Right lobe of liver (tissue), 6 donors: ENCODE data around the gene SEMA3E. TPM values are rescaled to one million over a fixed set of nuclear protein-coding genes. Genes with fewer than 3 reads are reported as not detected.

ENCODE experiments used
- ATAC-seq, 4 donors: fragments of 200-7000 bp; cut with Tn5 transposase; one replicate each; pipeline ENCODE4 v1.9.1; 2020; ENCODE audit warnings: mild to moderate bottlenecking in 4 of 4, moderate library complexity in 4 of 4
- DNase-seq, 3 donors: peaks; one replicate each; pipeline ENCODE4 v3.0.0-alpha.2; 2020
- H3K27ac ChIP-seq, 3 donors: fragments of 200-600 bp; one replicate each; pipeline ENCODE4 v1.8.0; 2022
- H3K27me3 ChIP-seq, 2 donors: fragments of 200-600 bp; one replicate each; pipeline ENCODE4 v1.8.0; 2022
- H3K36me3 ChIP-seq, 4 donors: fragments of 200-600 bp; sonication (generic) in 1 of 4; one replicate each; pipeline versions ENCODE4 v1.5.1 to v1.8.0; 2017 to 2022; ENCODE audit warnings: control low read depth in 1 of 4
- H3K4me1 ChIP-seq, 4 donors: fragments of 200-600 bp; sonication (generic) in 1 of 4; one replicate each; pipeline versions ENCODE4 v1.5.1 to v1.8.0; 2017 to 2022; ENCODE audit warnings: control low read depth in 1 of 4
- H3K4me3 ChIP-seq, 3 donors: fragments of 200-600 bp; one replicate each; pipeline ENCODE4 v1.8.0; 2022
- H3K9me3 ChIP-seq, 4 donors: fragments of 200-600 bp; sonication (generic) in 1 of 4; one replicate each; pipeline versions ENCODE4 v1.5.1 to v1.8.0; 2017 to 2022; ENCODE audit warnings: control low read depth in 1 of 4
- CTCF ChIP-seq, 4 donors: fragments of 200-600 bp in 3 of 4; fragments of 450-650 bp in 1 of 4; IDR thresholded peaks; one replicate each; pipeline versions ENCODE4 v1.5.1 to v1.8.0; 2016 to 2022; ENCODE audit warnings: antibody characterized with exemption in 4 of 4, mild to moderate bottlenecking in 2 of 4
- POLR2A ChIP-seq: fragments of 450-650 bp; IDR thresholded peaks from one replicate; pipeline ENCODE4 v1.6.1; 2017; ENCODE audit warnings: antibody characterized with exemption, mild to moderate bottlenecking
- WGBS: methylation state at CpG from one replicate; pipeline ENCODE4 v1.1.6; 2018; ENCODE audit warnings: low coverage, low lambda C conversion rate; ENCODE audit not compliant: insufficient coverage; ENCODE audit errors: missing lambda C conversion rate; 5-methylcytosine and 5-hydroxymethylcytosine counted together
- intact Hi-C, 2 donors: fragments of 100-400 bp; cut with DNase I; formaldehyde crosslinking; loops; one replicate each; pipeline versions ENCODE4 v1.11.2 to v1.14.1; 2022
- total RNA-seq, 6 experiments: library from RNA; depleted of rRNA in 2 of 6; stranded (reverse); fragments of >200 nt in 2 of 6; fragmentation: NEBNext Ultra II Directional in 3 of 6; extraction: Animal tissue kit (Norgen Biotek cat#: 25700) in 3 of 6; gene quantifications; one replicate each; pipeline versions ENCODE4 v1.1.0 to v1.2.4, GENCODE V29; 2016 to 2023
- donor health status: DM: no; HTN: yes; CAD: no.
- donor health status: DM: no; HTN: no; CAD: no.
- donor health status: DM: no; HTN: no; CAD: no.
- donor health status: DM: no; HTN: yes; CAD: no.
- donor health status: DM: no; HTN: yes; CAD: no.

SEMA3E gene
- total RNA-seq, 6 experiments from 2014 or later: 0.06 to 1.0 (median 0.32) TPM

DNA sequence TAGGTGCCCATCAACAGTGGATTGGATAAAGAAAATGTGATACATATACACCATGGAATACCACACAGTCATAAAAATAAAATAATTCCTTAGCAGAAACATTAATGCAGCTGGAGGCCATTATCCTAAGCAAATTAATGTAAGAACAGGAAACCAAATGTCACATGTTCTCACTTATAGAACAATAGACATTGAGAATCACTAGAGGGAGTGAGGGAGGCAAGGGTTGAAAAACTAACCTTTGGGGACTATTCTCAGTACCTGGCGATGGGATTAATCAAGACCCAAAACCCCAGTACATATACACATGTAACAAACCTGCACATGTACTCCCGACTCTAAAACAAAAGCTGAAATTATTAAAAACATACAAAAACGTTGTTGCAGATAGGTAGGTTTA lies 222.6 kb downstream of the SEMA3E start:
- ATAC-seq (no peak), DNase-seq (no peak)
- Histone ChIP-seq H3K4me1 (no peaks in the 10 kb centered on the region), H3K36me3 (no peaks in the 10 kb centered on the region), H3K9me3 (no peaks in the 10 kb centered on the region), H3K27ac (no peak overlapping the region), H3K4me3 (no peak overlapping the region), H3K27me3 (no peaks in the 10 kb centered on the region)
- no peak for TF ChIP-seq CTCF (IDR thresholded peaks at IDR 0.05)
- TF ChIP-seq POLR2A: no peak
- intact Hi-C loops: no loop called here
- 48% methylated on average over 3 of the region's 3 CpGs for WGBS

- Histone ChIP-seq H3K9me3 (no peaks in the 10 kb centered on the region), H3K36me3 (no peaks in the 10 kb centered on the region), H3K27me3 (no peaks in the 10 kb centered on the region), H3K4me3 (no peak overlapping the region), H3K4me1 (no peaks in the 10 kb centered on the region), H3K27ac (no peak overlapping the region)
- intact Hi-C loops: loop anchor here in 1 of 2 donors (10.0 kb wide), 1 partner anchor 236 kb away; no protein-coding TSS in a partner anchor
- 38% methylated on average over 1 of the region's 1 CpG for WGBS
- ATAC-seq (no peak), DNase-seq (no peak)
- no peak for TF ChIP-seq CTCF (IDR thresholded peaks at IDR 0.05)
- no peak for TF ChIP-seq POLR2A
Measured at GRCh38 chr7:83419013-83419412, 229.9 kb downstream of the SEMA3E start.

DNA sequence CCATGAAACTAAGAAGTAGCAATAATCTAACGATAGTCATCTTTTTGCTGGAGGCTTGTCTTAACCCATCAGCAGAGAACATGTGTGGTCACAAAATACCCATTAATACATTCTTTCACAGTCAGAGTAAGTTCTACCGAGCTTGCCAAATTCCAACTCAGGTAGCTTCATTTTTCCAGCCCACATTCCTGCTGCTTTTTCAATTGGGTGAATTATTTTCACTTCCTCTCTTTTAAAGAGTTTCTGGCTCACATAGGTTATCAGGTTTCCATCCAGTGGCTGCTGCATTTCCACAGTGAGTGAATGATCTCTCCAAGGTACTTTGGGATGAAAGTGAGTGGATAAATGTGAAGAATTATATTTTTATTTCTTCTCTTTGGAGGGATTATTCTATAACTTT lies 233.1 kb downstream of the SEMA3E start:
- intact Hi-C loops: loop anchor here in 1 of 2 donors (10.0 kb wide), 1 partner anchor 239 kb away; no protein-coding TSS in a partner anchor
- WGBS: 19% methylated on average over 2 of the region's 2 CpGs

DNA sequence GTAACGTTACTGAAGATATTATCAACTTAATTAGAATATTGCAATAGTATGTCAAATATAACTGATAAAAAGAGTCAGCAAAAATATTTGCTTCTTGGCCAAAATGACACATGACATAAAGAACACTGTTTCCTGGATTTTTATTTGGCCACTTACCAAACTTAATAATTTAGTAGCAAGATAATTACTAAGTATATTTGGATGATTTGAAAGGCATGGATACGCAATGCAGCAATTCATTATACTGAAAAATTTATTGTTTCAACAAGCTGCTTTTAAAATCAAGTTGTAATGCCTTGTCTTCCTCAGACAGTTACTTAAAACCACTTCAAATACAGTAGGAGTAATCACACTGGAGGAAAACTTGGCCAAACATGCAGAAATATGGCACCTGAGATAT lies 234.0 kb downstream of the SEMA3E start:
- H3K27ac ChIP-seq: no peak overlapping the region
- intact Hi-C loops: loop anchor here in 1 of 2 donors (10.0 kb wide), 1 partner anchor 240 kb away; no protein-coding TSS in a partner anchor
- H3K27me3 ChIP-seq: no peaks in the 10 kb centered on the region
- 10% methylated on average over 2 of the region's 2 CpGs for WGBS
- H3K4me3 ChIP-seq: no peak overlapping the region
- no peaks in the 10 kb centered on the region for H3K9me3 ChIP-seq
- H3K36me3 ChIP-seq: no peaks in the 10 kb centered on the region
- no peaks in the 10 kb centered on the region for H3K4me1 ChIP-seq
- no peak for TF ChIP-seq POLR2A
- no peak for TF ChIP-seq CTCF (IDR thresholded peaks at IDR 0.05)
- ATAC-seq: no peak
- no peak for DNase-seq

More for the DNA sequence above, 233.1 kb downstream of the SEMA3E start:
- H3K27me3 ChIP-seq: no peaks in the 10 kb centered on the region
- no peak overlapping the region for H3K4me3 ChIP-seq
- no peaks in the 10 kb centered on the region for H3K4me1 ChIP-seq
- DNase-seq (no peak), ATAC-seq (no peak)
- no peaks in the 10 kb centered on the region for H3K36me3 ChIP-seq
- TF ChIP-seq POLR2A (no peak), CTCF (IDR thresholded peaks at IDR 0.05) (no peak)
- H3K27ac ChIP-seq: no peak overlapping the region
- no peaks in the 10 kb centered on the region for H3K9me3 ChIP-seq

- Histone ChIP-seq H3K9me3 (no peaks in the 10 kb centered on the region), H3K27ac (no peak overlapping the region), H3K36me3 (no peaks in the 10 kb centered on the region), H3K4me3 (no peak overlapping the region), H3K4me1 (no peaks in the 10 kb centered on the region), H3K27me3 (no peaks in the 10 kb centered on the region)
- DNase-seq (no peak), ATAC-seq (no peak)
- intact Hi-C loops: loop anchor here in 1 of 2 donors (10.0 kb wide), 1 partner anchor 241 kb away; no protein-coding TSS in a partner anchor
- no peak for TF ChIP-seq CTCF (IDR thresholded peaks at IDR 0.05)
- TF ChIP-seq POLR2A: no peak
- 31% methylated on average over 4 of the region's 4 CpGs for WGBS
Measured at GRCh38 chr7:83413831-83414230, 235.1 kb downstream of the SEMA3E start.
